Measurements from ENCODE around the gene MRPL34. TPM values are rescaled to one million over a fixed set of nuclear protein-coding genes. Genes with fewer than 3 reads are reported as not detected.

Gene MRPL34
- total RNA-seq, 6 experiments from 2014 or later: 63.5 to 363 (median 122) TPM

- 85% methylated on average over 16 of the region's 40 CpGs for WGBS (ENCODE audit: insufficient coverage, low coverage, low lambda C conversion rate, missing lambda C conversion rate)
- TF ChIP-seq POLR2A (IDR thresholded peaks at IDR 0.05): no peak
- TF ChIP-seq, protein P1, sequence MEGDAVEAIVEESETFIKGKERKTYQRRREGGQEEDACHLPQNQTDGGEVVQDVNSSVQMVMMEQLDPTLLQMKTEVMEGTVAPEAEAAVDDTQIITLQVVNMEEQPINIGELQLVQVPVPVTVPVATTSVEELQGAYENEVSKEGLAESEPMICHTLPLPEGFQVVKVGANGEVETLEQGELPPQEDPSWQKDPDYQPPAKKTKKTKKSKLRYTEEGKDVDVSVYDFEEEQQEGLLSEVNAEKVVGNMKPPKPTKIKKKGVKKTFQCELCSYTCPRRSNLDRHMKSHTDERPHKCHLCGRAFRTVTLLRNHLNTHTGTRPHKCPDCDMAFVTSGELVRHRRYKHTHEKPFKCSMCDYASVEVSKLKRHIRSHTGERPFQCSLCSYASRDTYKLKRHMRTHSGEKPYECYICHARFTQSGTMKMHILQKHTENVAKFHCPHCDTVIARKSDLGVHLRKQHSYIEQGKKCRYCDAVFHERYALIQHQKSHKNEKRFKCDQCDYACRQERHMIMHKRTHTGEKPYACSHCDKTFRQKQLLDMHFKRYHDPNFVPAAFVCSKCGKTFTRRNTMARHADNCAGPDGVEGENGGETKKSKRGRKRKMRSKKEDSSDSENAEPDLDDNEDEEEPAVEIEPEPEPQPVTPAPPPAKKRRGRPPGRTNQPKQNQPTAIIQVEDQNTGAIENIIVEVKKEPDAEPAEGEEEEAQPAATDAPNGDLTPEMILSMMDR (IDR thresholded peaks at IDR 0.05): no peak
- Histone ChIP-seq H3K36me3 (peaks cover 0 to 27% (median 10%) of the 10 kb centered on the region in 4 donors), H3K9me3 (no peaks in the 10 kb centered on the region), H3K27ac (no peak overlapping the region), H3K27me3 (no peaks in the 10 kb centered on the region), H3K4me3 (no peak overlapping the region), H3K4me1 (no peaks in the 10 kb centered on the region)
- intact Hi-C loops (cut with DNase I): no loop called here
- no peak for DNase-seq
- no peak for ATAC-seq
These were observed 14.0 kb downstream of the MRPL34 start for GRCh38 chr19:17319473-17320238.

GRCh38 chr19:17320435-17320834 lies 14.8 kb downstream of the MRPL34 start:
- intact Hi-C loops (cut with DNase I): no loop called here
- ATAC-seq (no peak), DNase-seq (no peak)
- WGBS (ENCODE audit: insufficient coverage, low coverage, low lambda C conversion rate, missing lambda C conversion rate): no CpG with 5 or more reads among the region's 11 CpGs
- H3K27me3 ChIP-seq: no peaks in the 10 kb centered on the region
- H3K27ac ChIP-seq: no peak overlapping the region
- peaks cover 0 to 23% (median 8%) of the 10 kb centered on the region in 4 donors for H3K36me3 ChIP-seq
- H3K9me3 ChIP-seq: no peaks in the 10 kb centered on the region
- TF ChIP-seq, protein P1 (IDR thresholded peaks at IDR 0.05): no peak
- TF ChIP-seq POLR2A (IDR thresholded peaks at IDR 0.05): no peak
- no peak overlapping the region for H3K4me3 ChIP-seq
- peaks cover 0 to 5% (median 2%) of the 10 kb centered on the region in 4 donors for H3K4me1 ChIP-seq

DNA sequence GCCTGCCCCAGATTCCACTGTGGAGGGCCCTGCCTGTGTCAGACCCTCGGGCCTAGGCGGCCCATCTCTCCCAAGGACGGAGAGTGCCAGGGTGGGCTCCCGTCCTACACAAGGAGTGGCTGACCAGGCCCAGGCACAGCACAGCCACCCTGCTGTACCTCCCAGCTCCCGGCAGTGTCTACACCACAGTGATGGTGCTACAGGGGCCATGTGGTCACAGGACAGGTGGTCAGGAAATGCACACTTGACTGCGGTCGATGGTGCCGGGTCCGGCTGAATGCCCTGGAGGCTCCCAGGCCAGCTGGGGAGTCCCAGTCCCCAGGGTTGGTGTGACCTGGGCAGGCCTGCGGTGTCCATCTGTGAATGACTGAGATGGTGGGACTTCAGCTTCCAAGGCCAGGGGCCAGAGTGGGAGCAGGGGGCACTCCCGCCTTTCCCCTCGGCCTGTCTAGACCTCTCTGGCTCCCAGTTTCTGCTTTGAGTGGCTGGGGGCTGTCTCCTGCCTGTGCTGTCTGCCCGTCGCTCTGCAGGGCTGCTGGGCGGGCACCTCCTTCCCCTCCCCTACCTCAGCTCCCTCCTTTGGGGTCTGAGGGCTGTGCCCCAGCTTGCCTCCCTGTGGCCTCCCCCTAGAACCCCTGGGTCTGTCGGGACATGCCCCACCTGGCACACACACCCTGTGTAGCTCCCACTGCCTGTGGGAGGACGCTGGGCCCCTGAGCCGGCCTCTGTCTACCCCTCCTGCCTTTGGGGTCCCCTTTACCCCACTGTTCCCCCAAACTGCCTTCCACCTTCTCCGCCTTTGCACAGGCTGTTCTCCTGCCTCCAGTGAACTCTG lies 16.2 kb downstream of the MRPL34 start:
- Histone ChIP-seq H3K27ac (no peak overlapping the region), H3K36me3 (peaks cover 0 to 16% (median 6%) of the 10 kb centered on the region in 4 donors), H3K4me3 (no peak overlapping the region), H3K4me1 (peaks cover 0 to 19% (median 9%) of the 10 kb centered on the region in 4 donors), H3K27me3 (no peaks in the 10 kb centered on the region), H3K9me3 (no peaks in the 10 kb centered on the region)
- no peak for DNase-seq
- TF ChIP-seq POLR2A (IDR thresholded peaks at IDR 0.05): no peak
- TF ChIP-seq, protein P1 (IDR thresholded peaks at IDR 0.05): no peak
- WGBS (ENCODE audit: insufficient coverage, low coverage, low lambda C conversion rate, missing lambda C conversion rate): 100% methylated on average over 3 of the region's 19 CpGs
- ATAC-seq: no peak
- intact Hi-C loops (cut with DNase I): no loop called here

DNA sequence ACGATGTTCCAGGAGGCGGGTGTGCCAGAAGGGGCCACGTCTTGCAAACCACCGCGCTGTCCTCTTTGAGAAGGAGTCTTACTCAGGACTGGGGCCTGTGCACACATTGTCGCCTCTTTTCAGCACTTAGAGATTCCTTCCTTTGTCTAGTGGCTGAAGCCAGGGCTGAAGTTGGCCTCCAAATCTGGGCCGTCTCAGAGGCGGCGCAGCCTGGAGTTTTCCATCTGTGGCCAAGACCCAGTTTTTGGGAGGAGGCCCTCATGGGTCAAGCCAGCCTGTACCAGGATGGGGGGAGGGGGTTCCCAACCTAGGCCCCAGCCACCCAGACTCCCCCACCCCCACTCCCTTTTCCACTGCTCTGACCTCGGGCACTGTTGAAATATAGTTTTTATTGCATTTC lies 17.2 kb downstream of the MRPL34 start:
- intact Hi-C loops (cut with DNase I): no loop called here
- H3K4me1 ChIP-seq: peaks cover 0 to 20% (median 9%) of the 10 kb centered on the region in 4 donors
- no peaks in the 10 kb centered on the region for H3K9me3 ChIP-seq
- TF ChIP-seq, protein P1 (IDR thresholded peaks at IDR 0.05): no peak
- TF ChIP-seq POLR2A (IDR thresholded peaks at IDR 0.05): no peak
- H3K36me3 ChIP-seq: peaks cover 0 to 16% (median 6%) of the 10 kb centered on the region in 4 donors
- DNase-seq (no peak), ATAC-seq (no peak)
- H3K27me3 ChIP-seq: no peaks in the 10 kb centered on the region
- 75% methylated on average over 10 of the region's 10 CpGs for WGBS (ENCODE audit: insufficient coverage, low coverage, low lambda C conversion rate, missing lambda C conversion rate)
- H3K27ac ChIP-seq: no peak overlapping the region
- no peak overlapping the region for H3K4me3 ChIP-seq

Data from right lobe of liver (tissue), 6 donors.